H9 (cell line): Measurements from ENCODE around the gene CCDC170. TPM values are rescaled to one million over a fixed set of nuclear protein-coding genes. Genes with fewer than 3 reads are reported as not detected.
"Not testable (repeated sequence)": the region's sequence is repeated elsewhere in the genome, so short reads cannot be mapped to it uniquely, and the experiment has no call there.

Experiments
- DNase-seq: peaks from one replicate; pipeline ENCODE4 v3.0.0-alpha.2; 2017
- H2AFZ ChIP-seq: one replicate; pipeline ENCODE4 v1.6.1; 2013; ENCODE audit warnings: mild to moderate bottlenecking, low read length, control low read depth, moderate library complexity
- H2AK5ac ChIP-seq: 2 replicates; pipeline ENCODE4 v1.6.1; 2013; ENCODE audit warnings: low read length, control low read depth, mixed read lengths; ENCODE audit not compliant: insufficient read length
- H2BK120ac ChIP-seq: one replicate; pipeline ENCODE4 v1.6.1; 2013; ENCODE audit warnings: low read depth, mild to moderate bottlenecking, low read length, control low read depth, inconsistent platforms; ENCODE audit not compliant: poor library complexity, severe bottlenecking
- H2BK12ac ChIP-seq: 2 replicates; pipeline ENCODE4 v1.6.1; 2013; ENCODE audit warnings: low read length, control low read depth, mixed read lengths, low read depth; ENCODE audit not compliant: insufficient read length
- H2BK15ac ChIP-seq: 2 replicates; pipeline ENCODE4 v1.6.1; 2013; ENCODE audit warnings: low read depth, low read length, control low read depth
- H2BK20ac ChIP-seq: one replicate; pipeline ENCODE4 v1.6.1; 2013; ENCODE audit warnings: low read depth, mild to moderate bottlenecking, low read length, control low read depth, inconsistent platforms; ENCODE audit not compliant: poor library complexity, severe bottlenecking
- H2BK5ac ChIP-seq: 2 replicates; pipeline ENCODE4 v1.6.1; 2013; ENCODE audit warnings: low read length, control low read depth, mixed read lengths; ENCODE audit not compliant: insufficient read length
- H3K14ac ChIP-seq: 2 replicates; pipeline ENCODE4 v1.6.1; 2013; ENCODE audit warnings: low read length, control low read depth; ENCODE audit not compliant: insufficient read depth
- H3K18ac ChIP-seq: 2 replicates; pipeline ENCODE4 v1.6.1; 2013; ENCODE audit warnings: low read depth, mild to moderate bottlenecking, mixed read lengths, low read length, control low read depth; ENCODE audit not compliant: insufficient read length
- H3K23ac ChIP-seq: 2 replicates; pipeline ENCODE4 v1.6.1; 2013; ENCODE audit warnings: low read length, control low read depth, mixed read lengths, low read depth; ENCODE audit not compliant: insufficient read length
- H3K23me2 ChIP-seq: 2 replicates; pipeline ENCODE4 v1.6.1; 2013; ENCODE audit warnings: low read depth, mild to moderate bottlenecking, mixed read lengths, low read length, control low read depth; ENCODE audit not compliant: insufficient read length, poor library complexity, severe bottlenecking
- H3K27ac ChIP-seq: 2 replicates; pipeline ENCODE4 v1.5.1; 2013; ENCODE audit warnings: low read length, control low read depth, mixed read lengths, low read depth; ENCODE audit not compliant: insufficient read length
- H3K27me3 ChIP-seq: 2 replicates; pipeline ENCODE4 v1.6.1; 2013; ENCODE audit warnings: low read length, control low read depth, inconsistent platforms; ENCODE audit not compliant: insufficient read depth
- H3K4ac ChIP-seq: 2 replicates; pipeline ENCODE4 v1.6.1; 2013; ENCODE audit warnings: low read depth, mild to moderate bottlenecking, control low read depth, inconsistent platforms, low read length, moderate library complexity
- H3K4me1 ChIP-seq: 2 replicates; pipeline ENCODE4 v1.6.1; 2013; ENCODE audit warnings: low read length, control low read depth, inconsistent platforms; ENCODE audit not compliant: insufficient read depth
- H3K4me2 ChIP-seq: 2 replicates; pipeline ENCODE4 v1.6.1; 2013; ENCODE audit warnings: low read length, control low read depth, mixed read lengths; ENCODE audit not compliant: insufficient read length, insufficient read depth
- H3K56ac ChIP-seq: 2 replicates; pipeline ENCODE4 v1.6.1; 2013; ENCODE audit warnings: low read depth, mild to moderate bottlenecking, mixed read lengths, low read length, control low read depth; ENCODE audit not compliant: insufficient read length
- H3K79me1 ChIP-seq: 2 replicates; pipeline ENCODE4 v1.6.1; 2013; ENCODE audit warnings: low read depth, mild to moderate bottlenecking, moderate library complexity, low read length, control low read depth, inconsistent platforms; ENCODE audit not compliant: insufficient read depth, poor library complexity, severe bottlenecking
- H3K79me2 ChIP-seq: 2 replicates; pipeline ENCODE4 v1.6.1; 2013; ENCODE audit warnings: low read length, control low read depth, inconsistent platforms; ENCODE audit not compliant: insufficient read depth
- H3K9ac ChIP-seq: 2 replicates; pipeline ENCODE4 v1.6.1; 2013; ENCODE audit warnings: low read length, control low read depth, mixed read lengths; ENCODE audit not compliant: insufficient read length; ENCODE audit errors: extremely low read depth
- H3K9me3 ChIP-seq: one replicate; pipeline ENCODE4 v1.6.1; 2013; ENCODE audit warnings: low read depth, low read length, inconsistent platforms; ENCODE audit not compliant: control insufficient read depth
- H3T11ph ChIP-seq: one replicate; pipeline ENCODE4 v1.6.1; 2013; ENCODE audit warnings: mild to moderate bottlenecking, low read length, control low read depth, inconsistent platforms
- H4K20me1 ChIP-seq: one replicate; pipeline ENCODE4 v1.6.1; 2013; ENCODE audit not compliant: control insufficient read depth, insufficient read length, insufficient read depth
- H4K5ac ChIP-seq: 2 replicates; pipeline ENCODE4 v1.6.1; 2013; ENCODE audit warnings: low read depth, mild to moderate bottlenecking, mixed read lengths, low read length, control low read depth; ENCODE audit not compliant: insufficient read length
- H4K8ac ChIP-seq: replicated peaks from 2 replicates; pipeline ENCODE4 v1.6.1; 2013; ENCODE audit warnings: low read length, control low read depth, mixed read lengths, low read depth; ENCODE audit not compliant: insufficient read length
- H4K91ac ChIP-seq: 2 replicates; pipeline ENCODE4 v1.6.1; 2013; ENCODE audit warnings: low read depth, mild to moderate bottlenecking, moderate library complexity, mixed read lengths, low read length, control low read depth; ENCODE audit not compliant: insufficient read length
- H3K27ac Mint-ChIP-seq, 3 experiments: 2 replicates in 2 of 3; 3 replicates in 1 of 3; pipeline ENCODE4 v1.8.0; 2020 to 2021; ENCODE audit warnings: mixed read lengths in 3 of 3, mild to moderate bottlenecking in 1 of 3, moderate library complexity in 1 of 3
- H3K27me3 Mint-ChIP-seq: 2 replicates; pipeline ENCODE4 v1.8.0; 2021; ENCODE audit warnings: low read depth, mild to moderate bottlenecking, moderate library complexity, mixed read lengths
- H3K36me3 Mint-ChIP-seq, 3 experiments: 2 replicates in 2 of 3; 3 replicates in 1 of 3; pipeline ENCODE4 v1.8.0; 2020 to 2021; ENCODE audit warnings: low read depth in 3 of 3, mixed read lengths in 3 of 3; ENCODE audit not compliant: insufficient read depth in 1 of 3
- H3K4me1 Mint-ChIP-seq, 2 experiments: 2 replicates each; pipeline ENCODE4 v1.8.0; 2020; ENCODE audit warnings: mixed read lengths in 2 of 2
- H3K4me3 Mint-ChIP-seq, 2 experiments: 2 replicates in 1 of 2; 3 replicates in 1 of 2; pipeline ENCODE4 v1.8.0; 2020 to 2021; ENCODE audit warnings: mild to moderate bottlenecking in 2 of 2, mixed read lengths in 2 of 2, moderate library complexity in 1 of 2
- H3K9me3 Mint-ChIP-seq, 2 experiments: 2 replicates in 1 of 2; 3 replicates in 1 of 2; pipeline ENCODE4 v1.8.0; 2020; ENCODE audit warnings: mild to moderate bottlenecking in 2 of 2, mixed read lengths in 2 of 2, moderate library complexity in 1 of 2
- WGBS: extraction: QIAGEN DNeasy Blood & Tissue Kit; methylation state at CpG from one replicate; pipeline ENCODE4 v1.1.7; 2013; ENCODE audit warnings: missing lambda C conversion rate, low lambda C conversion rate, mixed read lengths; ENCODE audit not compliant: insufficient read length; ENCODE audit errors: extremely low coverage; 5-methylcytosine and 5-hydroxymethylcytosine counted together
- total RNA-seq: library from RNA; stranded (reverse); gene quantifications from 2 replicates; pipeline ENCODE4 v1.2.1, GENCODE V29; 2021
- TF ChIP-seq, protein P1 (sequence below): fragments of 200-600 bp; sonication (generic); conservative IDR thresholded peaks from 3 replicates; pipeline ENCODE4 v1.8.0; 2021; ENCODE audit warnings: antibody characterized with exemption, mild to moderate bottlenecking

Gene CCDC170
- total RNA-seq, 1 experiment from 2014 or later = 0.07 TPM

GRCh38 chr6:151514000-151514730, 20.3 kb downstream of the CCDC170 start:
- no peaks in the 10 kb centered on the region for H3K23me2 ChIP-seq
- no peak overlapping the region for H2BK20ac ChIP-seq
- H3K79me2 ChIP-seq = no peaks in the 10 kb centered on the region
- H3K79me1 ChIP-seq = no peaks in the 10 kb centered on the region
- H4K8ac ChIP-seq = no peak overlapping the region
- H3K4me2 ChIP-seq = no peak overlapping the region
- no peaks in the 10 kb centered on the region; the same call in 1 of the 2 replicates for H3K27me3 ChIP-seq
- H3K27ac ChIP-seq = no peak overlapping the region
- H2BK15ac ChIP-seq = no peak overlapping the region
- no peak overlapping the region for H2BK5ac ChIP-seq
- Mint-ChIP-seq H3K36me3 (peaks cover 9 to 23% (median 21%) of the 10 kb centered on the region in 3 experiments), H3K27me3 (peaks cover 1% of the 10 kb centered on the region; the same call in 1 of the 2 replicates), H3K9me3 (peaks cover 15 to 25% of the 10 kb centered on the region in 2 experiments), H3K4me1 (peaks cover 2 to 6% of the 10 kb centered on the region in 2 experiments; a peak in 2 of 4 replicates), H3K27ac (0 out of 7 replicates have a peak overlapping the region, but pooled peaks of 1 of the 3 experiments have one; percentile 5), H3K4me3 (no peak overlapping the region)
- no peak overlapping the region for H3K14ac ChIP-seq
- no peak overlapping the region for H3K23ac ChIP-seq
- no peak overlapping the region for H3T11ph ChIP-seq
- no CpG with 5 or more reads among the region's 9 CpGs for WGBS
- no peak overlapping the region for H4K91ac ChIP-seq
- H2AK5ac ChIP-seq = no peak overlapping the region
- H4K5ac ChIP-seq = no peak overlapping the region
- no peak overlapping the region for H2BK120ac ChIP-seq
- H4K20me1 ChIP-seq = no peaks in the 10 kb centered on the region
- H3K4ac ChIP-seq = no peak overlapping the region
- H2BK12ac ChIP-seq = no peak overlapping the region
- H3K4me1 ChIP-seq = no peaks in the 10 kb centered on the region
- DNase-seq = no peak
- H3K9ac ChIP-seq = no peak overlapping the region
- no peak overlapping the region for H2AFZ ChIP-seq
- no peaks in the 10 kb centered on the region for H3K9me3 ChIP-seq
- no peak overlapping the region for H3K18ac ChIP-seq
- TF ChIP-seq, protein P1, sequence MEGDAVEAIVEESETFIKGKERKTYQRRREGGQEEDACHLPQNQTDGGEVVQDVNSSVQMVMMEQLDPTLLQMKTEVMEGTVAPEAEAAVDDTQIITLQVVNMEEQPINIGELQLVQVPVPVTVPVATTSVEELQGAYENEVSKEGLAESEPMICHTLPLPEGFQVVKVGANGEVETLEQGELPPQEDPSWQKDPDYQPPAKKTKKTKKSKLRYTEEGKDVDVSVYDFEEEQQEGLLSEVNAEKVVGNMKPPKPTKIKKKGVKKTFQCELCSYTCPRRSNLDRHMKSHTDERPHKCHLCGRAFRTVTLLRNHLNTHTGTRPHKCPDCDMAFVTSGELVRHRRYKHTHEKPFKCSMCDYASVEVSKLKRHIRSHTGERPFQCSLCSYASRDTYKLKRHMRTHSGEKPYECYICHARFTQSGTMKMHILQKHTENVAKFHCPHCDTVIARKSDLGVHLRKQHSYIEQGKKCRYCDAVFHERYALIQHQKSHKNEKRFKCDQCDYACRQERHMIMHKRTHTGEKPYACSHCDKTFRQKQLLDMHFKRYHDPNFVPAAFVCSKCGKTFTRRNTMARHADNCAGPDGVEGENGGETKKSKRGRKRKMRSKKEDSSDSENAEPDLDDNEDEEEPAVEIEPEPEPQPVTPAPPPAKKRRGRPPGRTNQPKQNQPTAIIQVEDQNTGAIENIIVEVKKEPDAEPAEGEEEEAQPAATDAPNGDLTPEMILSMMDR = no peak
- no peak overlapping the region for H3K56ac ChIP-seq

DNA sequence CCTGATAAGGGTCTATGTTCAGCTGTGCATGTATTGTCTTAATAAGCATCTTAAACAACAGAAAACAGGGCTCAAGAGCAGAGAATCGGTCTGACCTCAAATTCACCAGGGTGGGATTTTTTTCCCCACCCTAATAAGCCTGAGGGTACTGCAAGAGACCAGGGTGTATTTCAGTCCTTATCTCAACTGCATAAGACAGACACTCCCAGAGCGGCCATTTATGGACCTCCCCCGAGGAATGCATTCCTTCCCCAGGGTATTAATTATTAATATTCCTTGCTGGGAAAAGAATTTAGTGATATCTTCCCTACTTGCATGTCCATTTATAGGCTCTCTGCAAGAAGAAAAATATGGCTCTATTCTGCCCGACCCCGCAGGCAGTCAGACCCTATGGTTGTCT, 25.2 kb downstream of the CCDC170 start:
- H2BK120ac ChIP-seq, H3K79me1 ChIP-seq, H3K14ac ChIP-seq, H3K4me1 Mint-ChIP-seq, H4K5ac ChIP-seq, H3K23ac ChIP-seq, H3K56ac ChIP-seq, H3K9ac ChIP-seq, H3K4me1 ChIP-seq, H3K27ac Mint-ChIP-seq, H3K27ac ChIP-seq, H3K4me3 Mint-ChIP-seq, H3K4me2 ChIP-seq, H3K4ac ChIP-seq, H3K27me3 Mint-ChIP-seq, DNase-seq, H2AK5ac ChIP-seq, H2BK15ac ChIP-seq, H2BK5ac ChIP-seq, H3T11ph ChIP-seq, H4K20me1 ChIP-seq, H3K18ac ChIP-seq, H3K23me2 ChIP-seq, H2AFZ ChIP-seq, H4K91ac ChIP-seq, H2BK12ac ChIP-seq, H3K27me3 ChIP-seq, H3K9me3 ChIP-seq, H3K79me2 ChIP-seq, H2BK20ac ChIP-seq, H4K8ac ChIP-seq: not testable (repeated sequence)
- H3K9me3 Mint-ChIP-seq = peaks cover 48 to 62% of the 10 kb centered on the region in 2 experiments
- H3K36me3 Mint-ChIP-seq = peaks cover 21 to 51% (median 46%) of the 10 kb centered on the region in 3 experiments
- no CpG with 5 or more reads among the region's 5 CpGs for WGBS
